Activated CD4-positive, alpha-beta memory T cell treated with anti-CD3 and anti-CD28 coated beads, Interleukin-2, amount 10 ng/mL, durations not matched to agents 7 days and 5 days (primary cell): ENCODE measurements around the gene ALMS1. TPM values are rescaled to one million over a fixed set of nuclear protein-coding genes. Genes with fewer than 3 reads are reported as not detected.
"Not testable (repeated sequence)": the region's sequence is repeated elsewhere in the genome, so short reads cannot be mapped to it uniquely, and the experiment has no call there.

Experiments used
- CTCF ChIA-PET: fragments of 350-600 bp; sonication (Branson Sonifier 250); formaldehyde crosslinking; loops from one replicate; lab custom pipeline; 2021; ENCODE audit warnings: antibody characterized with exemption, inconsistent platforms; lab: Charles Lee
- POLR2A ChIA-PET: fragments of 350-600 bp; sonication (Branson Sonifier 250); formaldehyde crosslinking; loops from one replicate; lab custom pipeline; 2021; ENCODE audit warnings: antibody characterized with exemption; lab: Charles Lee
- DNase-seq: peaks from one replicate; pipeline ENCODE4 v3.0.0-alpha.2; 2020
- H3K27ac Mint-ChIP-seq: one replicate; pipeline ENCODE4 v1.8.0; 2021; ENCODE audit warnings: mild to moderate bottlenecking, mixed read lengths
- H3K27me3 Mint-ChIP-seq: one replicate; pipeline ENCODE4 v1.8.0; 2021; ENCODE audit warnings: mixed read lengths
- H3K36me3 Mint-ChIP-seq: one replicate; pipeline ENCODE4 v1.8.0; 2021; ENCODE audit warnings: low read depth, mixed read lengths
- H3K4me1 Mint-ChIP-seq: one replicate; pipeline ENCODE4 v1.8.0; 2021; ENCODE audit warnings: mixed read lengths
- H3K4me3 Mint-ChIP-seq: one replicate; pipeline ENCODE4 v1.8.0; 2021; ENCODE audit warnings: mild to moderate bottlenecking, mixed read lengths
- H3K9me3 Mint-ChIP-seq: one replicate; pipeline ENCODE4 v1.8.0; 2021; ENCODE audit warnings: mixed read lengths
- total RNA-seq, 2 experiments: library from RNA; stranded (reverse); gene quantifications; one replicate each; pipeline ENCODE4 v1.2.3, GENCODE V29; 2021

Gene ALMS1
- total RNA-seq, 2 experiments from 2014 or later: 16.1 to 20.4 TPM

DNA sequence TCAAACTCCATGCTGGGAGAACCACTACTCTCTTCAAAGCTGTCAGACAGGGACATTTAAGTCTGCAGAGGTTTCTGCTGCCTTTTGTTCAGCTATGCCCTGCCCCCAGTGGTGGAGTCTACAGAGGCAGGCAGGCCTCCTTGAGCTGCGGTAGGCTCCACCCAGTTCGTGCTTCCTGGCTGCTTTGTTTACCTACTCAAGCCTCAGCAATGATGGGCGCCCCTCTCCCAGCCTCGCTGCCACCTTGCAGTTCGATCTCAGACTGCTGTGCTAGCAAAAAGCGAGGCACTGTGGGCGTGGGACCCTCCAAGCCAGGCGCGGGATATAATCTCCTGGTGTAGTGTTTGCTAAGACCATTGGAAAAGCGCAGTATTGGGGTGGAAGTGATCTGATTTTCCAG, 262.1 kb downstream of the ALMS1 start:
- POLR2A ChIA-PET, H3K4me1 Mint-ChIP-seq, H3K36me3 Mint-ChIP-seq, H3K9me3 Mint-ChIP-seq, H3K4me3 Mint-ChIP-seq, H3K27ac Mint-ChIP-seq, CTCF ChIA-PET, DNase-seq: not testable (repeated sequence)
- H3K27me3 Mint-ChIP-seq: peaks cover 17% of the 10 kb centered on the region

DNA sequence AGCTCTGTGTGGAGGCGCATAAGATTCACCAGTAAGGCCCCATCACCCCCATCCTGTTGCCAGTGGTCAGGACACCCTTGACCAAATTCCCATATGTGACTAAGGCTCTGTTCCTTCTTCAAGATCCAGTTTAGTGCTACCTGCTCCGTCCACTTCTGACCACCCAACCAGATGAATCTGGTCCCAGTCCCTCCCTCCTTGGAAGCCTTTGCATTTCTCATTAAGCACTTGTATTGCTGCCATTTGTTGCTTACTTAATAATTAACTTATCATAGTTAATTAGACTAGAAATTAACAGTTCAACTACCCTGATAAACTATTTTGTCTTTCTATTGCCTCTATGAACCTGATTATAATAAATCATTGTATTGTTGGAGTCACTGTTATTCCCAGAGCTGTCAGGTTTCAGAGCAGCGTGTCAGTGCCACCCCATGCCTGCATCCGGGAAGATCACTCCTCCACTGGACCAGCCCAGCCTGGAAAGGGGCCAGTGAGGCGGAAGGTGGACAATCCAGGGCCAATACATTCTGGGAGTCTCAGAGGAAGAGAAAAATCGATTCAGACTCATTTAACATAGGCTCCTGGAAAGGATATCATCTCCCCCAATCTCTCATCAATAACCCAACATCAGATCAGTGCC, 266.1 kb downstream of the ALMS1 start:
- Mint-ChIP-seq H3K27ac (no peak overlapping the region), H3K27me3 (peaks cover 3% of the 10 kb centered on the region), H3K36me3 (no peaks in the 10 kb centered on the region), H3K4me1 (no peaks in the 10 kb centered on the region), H3K4me3 (no peak overlapping the region), H3K9me3 (no peaks in the 10 kb centered on the region)
- no peak for DNase-seq
- POLR2A ChIA-PET: no interaction called here
- CTCF ChIA-PET: no interaction called here

DNA sequence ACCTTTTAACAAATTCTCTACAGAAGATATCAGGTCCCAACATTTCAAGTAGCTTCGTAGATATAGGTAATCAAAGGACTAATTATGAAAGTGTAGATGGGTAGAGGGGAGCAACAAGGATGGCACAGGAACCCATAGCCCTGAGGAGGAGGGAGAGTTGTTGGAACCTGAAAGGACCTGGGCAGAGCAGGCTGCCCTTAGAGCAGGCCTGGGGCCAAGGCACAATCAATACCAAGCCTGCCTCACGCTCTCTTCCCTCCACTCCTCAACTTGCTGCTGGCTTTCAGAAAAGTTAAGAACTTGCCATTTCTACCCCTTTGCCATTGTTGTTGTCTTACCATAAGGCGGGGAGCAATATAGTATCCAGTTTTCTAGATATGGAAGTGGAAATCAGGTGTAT, 266.7 kb downstream of the ALMS1 start:
- Mint-ChIP-seq H3K4me3 (no peak overlapping the region), H3K36me3 (no peaks in the 10 kb centered on the region), H3K27ac (no peak overlapping the region), H3K9me3 (no peaks in the 10 kb centered on the region), H3K27me3 (no peaks in the 10 kb centered on the region), H3K4me1 (no peaks in the 10 kb centered on the region)
- no peak for DNase-seq
- ChIA-PET POLR2A (no interaction called here), CTCF (no interaction called here)

DNA sequence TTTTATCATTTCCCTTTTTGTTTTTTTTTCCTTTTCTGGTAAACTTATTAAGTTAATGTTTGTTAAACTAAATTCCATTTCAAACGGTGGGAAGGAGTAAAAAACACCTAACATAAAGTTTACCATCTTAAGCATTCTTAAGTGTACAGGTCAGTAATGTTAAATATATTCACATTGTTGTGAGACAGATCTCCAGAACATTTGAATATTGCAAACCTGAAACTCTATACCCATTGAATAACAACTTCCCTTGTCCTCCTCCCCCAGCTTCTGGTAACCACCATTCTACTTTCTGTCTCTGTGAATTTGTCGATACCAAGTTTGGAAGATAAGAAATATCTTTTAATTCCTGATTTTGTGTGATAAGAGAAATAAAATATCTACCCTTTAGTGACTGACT, 268.5 kb downstream of the ALMS1 start:
- Mint-ChIP-seq H3K4me3 (no peak overlapping the region), H3K27ac (no peak overlapping the region), H3K27me3 (peaks cover 2% of the 10 kb centered on the region), H3K36me3 (no peaks in the 10 kb centered on the region), H3K9me3 (no peaks in the 10 kb centered on the region), H3K4me1 (no peaks in the 10 kb centered on the region)
- ChIA-PET POLR2A (no interaction called here), CTCF (no interaction called here)
- no peak for DNase-seq

Other genes with a start within 250 kb of the ALMS1 start
- gene NOTO, start 183.3 kb upstream of the ALMS1 start, total RNA-seq: not detected
- 10 to 100 TPM in 1 of 2 experiments, 1 to 10 TPM in 1; 8.9 to 14.3 TPM for gene SMYD5, start 171.6 kb upstream of the ALMS1 start, total RNA-seq
- gene PRADC1, start 152.6 kb upstream of the ALMS1 start, total RNA-seq: 10 to 100 TPM; 10.1 to 10.7 TPM
- 100 to 1,000 TPM; 259 to 262 TPM for gene CCT7, start 151.5 kb upstream of the ALMS1 start, total RNA-seq
- gene FBXO41, start 101.4 kb upstream of the ALMS1 start, total RNA-seq: 10 to 100 TPM; 12.0 to 13.3 TPM
- gene EGR4, start 92.3 kb upstream of the ALMS1 start, total RNA-seq: not detected